Left ventricle myocardium inferior (tissue), 1 donor: ENCODE data around the gene SH2D6. TPM values are rescaled to one million over a fixed set of nuclear protein-coding genes. Genes with fewer than 3 reads are reported as not detected.

ENCODE experiments used
- DNase-seq: peaks from one replicate; pipeline ENCODE4 v3.0.0-alpha.2; 2020
- H3K27ac ChIP-seq: fragments of 200-600 bp; replicated peaks from 2 replicates; pipeline ENCODE4 v1.8.0; 2021
- H3K27me3 ChIP-seq: fragments of 200-600 bp; 2 replicates; pipeline ENCODE4 v1.8.0; 2021; ENCODE audit warnings: low read depth
- H3K36me3 ChIP-seq: fragments of 200-600 bp; 2 replicates; pipeline ENCODE4 v1.8.0; 2021
- H3K4me1 ChIP-seq: fragments of 200-600 bp; 2 replicates; pipeline ENCODE4 v1.8.0; 2021
- H3K4me3 ChIP-seq: fragments of 200-600 bp; 2 replicates; pipeline ENCODE4 v1.8.0; 2021; ENCODE audit warnings: mild to moderate bottlenecking, moderate library complexity
- H3K9me3 ChIP-seq: fragments of 200-600 bp; replicated peaks from 2 replicates; pipeline ENCODE4 v1.8.0; 2021
- CTCF ChIP-seq: fragments of 200-600 bp; IDR thresholded peaks from 2 replicates; pipeline ENCODE4 v1.8.0; 2021; ENCODE audit warnings: antibody characterized with exemption, mild to moderate bottlenecking, borderline replicate concordance
- intact Hi-C: fragments of 100-400 bp; cut with micrococcal nuclease; formaldehyde crosslinking; loops from one replicate; pipeline ENCODE4 v1.11.0; 2022
- total RNA-seq: library from RNA; stranded (reverse); fragmentation: NEBNext Ultra II Directional; extraction: Animal tissue kit (Norgen Biotek cat#: 25700); gene quantifications from one replicate; pipeline ENCODE4 v1.2.1, GENCODE V29; 2021
- donor health status: DM: no; HTN: yes; CAD: no; lungs with severe emphysema.

SH2D6 gene
- total RNA-seq, 1 donor from 2014 or later: not detected

- Histone ChIP-seq H3K27ac (no peak overlapping the region), H3K4me3 (no peak overlapping the region), H3K36me3 (no peaks in the 10 kb centered on the region), H3K9me3 (peaks cover 6% of the 10 kb centered on the region), H3K27me3 (no peaks in the 10 kb centered on the region), H3K4me1 (no peaks in the 10 kb centered on the region)
- TF ChIP-seq CTCF: no peak
- intact Hi-C loops: no loop called here
- no peak for DNase-seq
Observed at GRCh38 chr2:85485815-85486214, 67.3 kb downstream of the SH2D6 start.

Other genes with a start within 250 kb of the SH2D6 start
- 71.5 TPM for gene TGOLN2, start 90.7 kb upstream of the SH2D6 start, total RNA-seq
- gene RETSAT, start 64.2 kb upstream of the SH2D6 start, total RNA-seq: 39.4 TPM
- 10.6 TPM for gene ELMOD3, start 63.9 kb upstream of the SH2D6 start, total RNA-seq
- gene CAPG, start 8.3 kb upstream of the SH2D6 start, total RNA-seq: 3.5 TPM
- 145 TPM for gene MAT2A, start 120.5 kb downstream of the SH2D6 start, total RNA-seq
- gene GGCX, start 142.8 kb downstream of the SH2D6 start, total RNA-seq: 25.5 TPM
- 15.5 TPM for gene VAMP8, start 158.9 kb downstream of the SH2D6 start, total RNA-seq
- 47.3 TPM for gene VAMP5, start 165.7 kb downstream of the SH2D6 start, total RNA-seq
- gene RNF181, start 177.0 kb downstream of the SH2D6 start, total RNA-seq: 89.2 TPM
- 10.1 TPM for gene TMEM150A, start 184.0 kb downstream of the SH2D6 start, total RNA-seq
- 25.1 TPM for gene C2orf68, start 193.4 kb downstream of the SH2D6 start, total RNA-seq
- 32.1 TPM for gene USP39, start 197.5 kb downstream of the SH2D6 start, total RNA-seq
- not detected for gene SFTPB, start 249.5 kb downstream of the SH2D6 start, total RNA-seq